ENCODE results near the gene MAPK8IP3. TPM values are rescaled to one million over a fixed set of nuclear protein-coding genes. Genes with fewer than 3 reads are reported as not detected.

MAPK8IP3 gene
- total and polyA plus RNA-seq, 2 donors from 2014 or later, result 10.6 to 67.7 TPM

GRCh38 chr16:1773703-1774447 is 67.9 kb downstream of the MAPK8IP3 start:
- TF ChIP-seq CTCF (IDR thresholded peaks at IDR 0.05; ENCODE audit: borderline replicate concordance, extremely low read depth, insufficient read depth), result no peak
- Histone ChIP-seq H3K36me3 (ENCODE audit: control insufficient read depth in 2 of 3, insufficient read depth in 3 of 3, low read length in 3 of 3) (peaks cover 0 to 4% (median 4%) of the 10 kb centered on the region in 3 donors), H3K4me3 (ENCODE audit: low read length in 3 of 3) (peak overlapping the region; percentile 58 to 81 (median 76)), H3K9ac (ENCODE audit: low read length in 3 of 3) (peak overlapping the region in 2 of 3 donors; percentile 55), H3K9me3 (ENCODE audit: control insufficient read depth in 2 of 3, insufficient read depth in 1 of 3, low read length in 3 of 3) (no peaks in the 10 kb centered on the region), H3K27ac (ENCODE audit: low read depth in 2 of 2, low read length in 2 of 2) (peak overlapping the region; percentile 32 to 85), H3K4me1 (ENCODE audit: control insufficient read depth in 2 of 3, insufficient read depth in 2 of 3, low read depth in 1 of 3, low read length in 3 of 3) (peaks cover 0 to 24% (median 6%) of the 10 kb centered on the region in 3 donors), H3K27me3 (ENCODE audit: control insufficient read depth, insufficient read depth, low read length) (no peaks in the 10 kb centered on the region)
- intact Hi-C loops (cut with DNase I), result no loop called here
- peak in 1 of 5 donors; percentile 21 for DNase-seq
- no peak for FAIRE-seq

- Histone ChIP-seq H3K36me3 (ENCODE audit: control insufficient read depth in 2 of 3, insufficient read depth in 3 of 3, low read length in 3 of 3) (peaks cover 0 to 4% (median 4%) of the 10 kb centered on the region in 3 donors), H3K9ac (ENCODE audit: low read length in 3 of 3) (peak overlapping the region in 1 of 3 donors; percentile 55), H3K4me1 (ENCODE audit: control insufficient read depth in 2 of 3, insufficient read depth in 2 of 3, low read depth in 1 of 3, low read length in 3 of 3) (peaks cover 0 to 24% (median 6%) of the 10 kb centered on the region in 3 donors), H3K4me3 (ENCODE audit: low read length in 3 of 3) (peak overlapping the region in 1 of 3 donors; percentile 76), H3K27me3 (ENCODE audit: control insufficient read depth, insufficient read depth, low read length) (no peaks in the 10 kb centered on the region), H3K9me3 (ENCODE audit: control insufficient read depth in 2 of 3, insufficient read depth in 1 of 3, low read length in 3 of 3) (no peaks in the 10 kb centered on the region), H3K27ac (ENCODE audit: low read depth in 2 of 2, low read length in 2 of 2) (no peak overlapping the region)
- no peak for FAIRE-seq
- no peak for TF ChIP-seq CTCF (IDR thresholded peaks at IDR 0.05; ENCODE audit: borderline replicate concordance, extremely low read depth, insufficient read depth)
- intact Hi-C loops (cut with DNase I), result no loop called here
- DNase-seq, result peak in 1 of 5 donors; percentile 52
These were observed 68.4 kb downstream of the MAPK8IP3 start for GRCh38 chr16:1774448-1774780.

DNA sequence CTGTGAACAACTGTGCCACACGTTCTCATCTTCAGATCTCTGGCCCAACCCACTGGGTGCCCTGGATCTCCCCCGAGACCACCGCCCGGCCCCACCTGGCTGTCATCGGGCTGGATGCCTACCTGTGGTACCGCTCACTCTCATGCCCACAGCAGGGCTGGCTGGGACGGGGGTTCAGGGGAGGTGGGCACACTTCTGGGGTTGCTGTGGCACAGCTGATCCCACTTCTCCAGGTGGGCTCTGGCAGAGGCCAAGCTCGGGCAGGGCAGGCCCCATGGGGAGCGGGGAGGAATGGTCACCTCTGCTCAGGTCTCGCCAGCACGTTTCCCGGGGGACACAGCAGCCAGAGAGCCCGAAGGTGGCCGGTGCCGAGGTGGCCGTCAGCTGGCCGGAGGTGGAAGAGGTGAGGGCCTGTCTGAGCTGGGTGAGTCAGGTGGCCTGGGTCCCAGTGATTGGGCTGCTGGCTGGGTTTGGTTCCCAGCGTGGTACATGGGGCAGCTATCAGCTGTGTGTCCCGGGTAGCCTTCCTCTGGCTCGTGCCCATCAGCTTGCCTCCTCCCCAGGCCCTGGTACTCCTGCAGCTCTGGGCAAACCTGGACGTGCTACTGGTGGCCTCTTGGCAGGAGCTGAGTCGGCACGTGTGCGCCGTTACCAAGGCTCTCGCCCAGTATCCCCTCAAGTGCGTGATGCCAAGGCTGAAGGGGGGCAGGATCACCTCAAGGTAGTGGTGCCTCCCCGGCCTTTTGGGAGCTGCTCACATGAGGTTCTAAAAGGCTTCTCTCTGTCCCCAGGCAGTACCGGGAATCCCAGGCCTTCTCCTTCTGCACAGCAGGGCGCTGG is 69.2 kb downstream of the MAPK8IP3 start:
- H3K4me1 ChIP-seq (ENCODE audit: control insufficient read depth in 2 of 3, insufficient read depth in 2 of 3, low read depth in 1 of 3, low read length in 3 of 3), result peaks cover 0 to 26% (median 6%) of the 10 kb centered on the region in 3 donors
- peaks cover 0 to 9% (median 4%) of the 10 kb centered on the region in 3 donors for H3K36me3 ChIP-seq (ENCODE audit: control insufficient read depth in 2 of 3, insufficient read depth in 3 of 3, low read length in 3 of 3)
- DNase-seq (peak in 1 of 5 donors; percentile 48), FAIRE-seq (no peak)
- H3K27ac ChIP-seq (ENCODE audit: low read depth in 2 of 2, low read length in 2 of 2), result no peak overlapping the region
- no peak overlapping the region for H3K9ac ChIP-seq (ENCODE audit: low read length in 3 of 3)
- TF ChIP-seq CTCF (IDR thresholded peaks at IDR 0.05; ENCODE audit: borderline replicate concordance, extremely low read depth, insufficient read depth), result no peak
- intact Hi-C loops (cut with DNase I), result no loop called here
- H3K27me3 ChIP-seq (ENCODE audit: control insufficient read depth, insufficient read depth, low read length), result no peaks in the 10 kb centered on the region
- no peak overlapping the region for H3K4me3 ChIP-seq (ENCODE audit: low read length in 3 of 3)
- no peaks in the 10 kb centered on the region for H3K9me3 ChIP-seq (ENCODE audit: control insufficient read depth in 2 of 3, insufficient read depth in 1 of 3, low read length in 3 of 3)

All from kidney (tissue), 14 donors.